Measurements from ENCODE around the gene CXCL8.

Gene CXCL8

GRCh38 chr4:73725985-73726384 lies 14.4 kb upstream of the CXCL8 start:
- Histone ChIP-seq H3K9ac (ENCODE audit: low read length) (no peak overlapping the region), H3K27me3 (ENCODE audit: insufficient read depth, low read length) (no peaks in the 10 kb centered on the region), H3K27ac (ENCODE audit: low read depth, low read length, poor library complexity, severe bottlenecking) (no peak overlapping the region), H2AFZ (ENCODE audit: low read length) (no peak overlapping the region), H4K20me1 (ENCODE audit: insufficient read depth, low read length) (no peaks in the 10 kb centered on the region), H3K4me2 (ENCODE audit: low read length) (no peak overlapping the region), H3K4me3 (ENCODE audit: low read depth, low read length, poor library complexity, severe bottlenecking) (no peak overlapping the region), H3K79me2 (ENCODE audit: insufficient read depth, low read length) (no peaks in the 10 kb centered on the region), H3K9me3 (ENCODE audit: low read length) (no peaks in the 10 kb centered on the region), H3K9me2 (ENCODE audit: low read depth, low read length) (no peaks in the 10 kb centered on the region), H3K4me1 (ENCODE audit: insufficient read depth, low read length, severe bottlenecking) (no peaks in the 10 kb centered on the region), H3F3A (ENCODE audit: insufficient read depth, low read length) (no peaks in the 10 kb centered on the region), H3K36me3 (ENCODE audit: insufficient read depth, low read length) (no peaks in the 10 kb centered on the region)
- TF ChIP-seq CTCF (IDR thresholded peaks at IDR 0.05; ENCODE audit: low read length) (no peak), EZH2 (IDR thresholded peaks at IDR 0.05; ENCODE audit: borderline replicate concordance, low read length) (no peak)

- TF ChIP-seq EZH2 (IDR thresholded peaks at IDR 0.05; ENCODE audit: borderline replicate concordance, low read length) (no peak), CTCF (IDR thresholded peaks at IDR 0.05; ENCODE audit: low read length) (no peak)
- no peak overlapping the region for H3K27ac ChIP-seq (ENCODE audit: low read depth, low read length, poor library complexity, severe bottlenecking)
Measured at GRCh38 chr4:73727685-73728084, 12.7 kb upstream of the CXCL8 start.

GRCh38 chr4:73728091-73728741 lies 12.2 kb upstream of the CXCL8 start:
- H3K27me3 ChIP-seq (ENCODE audit: insufficient read depth, low read length) = no peaks in the 10 kb centered on the region
- no peaks in the 10 kb centered on the region for H3K36me3 ChIP-seq (ENCODE audit: insufficient read depth, low read length)
- no peak overlapping the region for H3K9ac ChIP-seq (ENCODE audit: low read length)
- H3K9me2 ChIP-seq (ENCODE audit: low read depth, low read length) = no peaks in the 10 kb centered on the region
- no peaks in the 10 kb centered on the region for H3K4me1 ChIP-seq (ENCODE audit: insufficient read depth, low read length, severe bottlenecking)
- no peak overlapping the region for H3K4me2 ChIP-seq (ENCODE audit: low read length)
- H2AFZ ChIP-seq (ENCODE audit: low read length) = no peak overlapping the region
- H3F3A ChIP-seq (ENCODE audit: insufficient read depth, low read length) = no peaks in the 10 kb centered on the region
- no peaks in the 10 kb centered on the region for H4K20me1 ChIP-seq (ENCODE audit: insufficient read depth, low read length)
- TF ChIP-seq EZH2 (IDR thresholded peaks at IDR 0.05; ENCODE audit: borderline replicate concordance, low read length) (no peak), CTCF (IDR thresholded peaks at IDR 0.05; ENCODE audit: low read length) (no peak)
- no peaks in the 10 kb centered on the region for H3K9me3 ChIP-seq (ENCODE audit: low read length)
- no peaks in the 10 kb centered on the region for H3K79me2 ChIP-seq (ENCODE audit: insufficient read depth, low read length)
- no peak overlapping the region for H3K27ac ChIP-seq (ENCODE audit: low read depth, low read length, poor library complexity, severe bottlenecking)
- H3K4me3 ChIP-seq (ENCODE audit: low read depth, low read length, poor library complexity, severe bottlenecking) = no peak overlapping the region

More at GRCh38 chr4:73727685-73728084, 12.7 kb upstream of the CXCL8 start:
- H3K27me3 ChIP-seq (ENCODE audit: insufficient read depth, low read length) = no peaks in the 10 kb centered on the region
- H3K4me1 ChIP-seq (ENCODE audit: insufficient read depth, low read length, severe bottlenecking) = no peaks in the 10 kb centered on the region
- H3K79me2 ChIP-seq (ENCODE audit: insufficient read depth, low read length) = no peaks in the 10 kb centered on the region
- no peaks in the 10 kb centered on the region for H3K9me3 ChIP-seq (ENCODE audit: low read length)
- H4K20me1 ChIP-seq (ENCODE audit: insufficient read depth, low read length) = no peaks in the 10 kb centered on the region
- no peaks in the 10 kb centered on the region for H3K9me2 ChIP-seq (ENCODE audit: low read depth, low read length)
- no peak overlapping the region for H3K9ac ChIP-seq (ENCODE audit: low read length)
- no peak overlapping the region for H3K4me2 ChIP-seq (ENCODE audit: low read length)
- H3K36me3 ChIP-seq (ENCODE audit: insufficient read depth, low read length) = no peaks in the 10 kb centered on the region
- no peak overlapping the region for H3K4me3 ChIP-seq (ENCODE audit: low read depth, low read length, poor library complexity, severe bottlenecking)
- H3F3A ChIP-seq (ENCODE audit: insufficient read depth, low read length) = no peaks in the 10 kb centered on the region
- no peak overlapping the region for H2AFZ ChIP-seq (ENCODE audit: low read length)
